ENCODE data around the gene TESPA1.

DNA sequence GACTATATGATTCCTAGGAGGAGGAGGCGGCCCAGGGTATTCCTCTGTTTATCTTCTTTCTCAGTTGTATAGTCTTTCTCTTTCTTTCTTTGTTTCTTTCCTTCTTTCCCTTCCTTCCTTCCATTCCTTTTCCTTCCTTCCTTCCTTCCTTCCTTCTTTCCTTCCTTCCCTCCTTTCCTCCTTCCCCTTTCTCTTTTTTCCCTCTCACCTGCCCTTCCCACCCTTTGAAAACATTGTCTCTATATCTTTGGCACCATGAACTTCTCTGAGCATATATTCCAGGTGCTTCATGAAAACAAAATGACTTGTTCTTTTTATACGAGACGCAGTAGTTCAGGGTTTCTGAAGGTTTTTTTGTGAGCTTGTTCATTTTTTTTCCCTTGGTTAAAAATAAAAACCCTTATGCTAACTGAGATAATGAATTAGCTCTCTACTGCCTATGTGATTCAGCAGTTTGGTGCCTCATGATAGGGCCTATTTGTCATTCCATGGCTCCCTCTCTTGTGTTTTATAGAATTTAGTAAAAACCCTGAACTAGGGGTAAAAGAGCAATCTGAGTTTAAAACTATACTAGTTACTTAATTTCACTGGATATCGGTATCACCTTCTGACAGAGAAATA is 3.2 kb upstream of the TESPA1 start:
- TF ChIP-seq, protein P1, sequence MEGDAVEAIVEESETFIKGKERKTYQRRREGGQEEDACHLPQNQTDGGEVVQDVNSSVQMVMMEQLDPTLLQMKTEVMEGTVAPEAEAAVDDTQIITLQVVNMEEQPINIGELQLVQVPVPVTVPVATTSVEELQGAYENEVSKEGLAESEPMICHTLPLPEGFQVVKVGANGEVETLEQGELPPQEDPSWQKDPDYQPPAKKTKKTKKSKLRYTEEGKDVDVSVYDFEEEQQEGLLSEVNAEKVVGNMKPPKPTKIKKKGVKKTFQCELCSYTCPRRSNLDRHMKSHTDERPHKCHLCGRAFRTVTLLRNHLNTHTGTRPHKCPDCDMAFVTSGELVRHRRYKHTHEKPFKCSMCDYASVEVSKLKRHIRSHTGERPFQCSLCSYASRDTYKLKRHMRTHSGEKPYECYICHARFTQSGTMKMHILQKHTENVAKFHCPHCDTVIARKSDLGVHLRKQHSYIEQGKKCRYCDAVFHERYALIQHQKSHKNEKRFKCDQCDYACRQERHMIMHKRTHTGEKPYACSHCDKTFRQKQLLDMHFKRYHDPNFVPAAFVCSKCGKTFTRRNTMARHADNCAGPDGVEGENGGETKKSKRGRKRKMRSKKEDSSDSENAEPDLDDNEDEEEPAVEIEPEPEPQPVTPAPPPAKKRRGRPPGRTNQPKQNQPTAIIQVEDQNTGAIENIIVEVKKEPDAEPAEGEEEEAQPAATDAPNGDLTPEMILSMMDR (IDR thresholded peaks at IDR 0.05; ENCODE audit: poor library complexity, severe bottlenecking): no peak
- TF ChIP-seq POLR2AphosphoS5 (IDR thresholded peaks at IDR 0.05) (no peak), MXI1 (conservative IDR thresholded peaks at IDR 0.05; ENCODE audit: poor library complexity, severe bottlenecking) (no peak), RAD21 (conservative IDR thresholded peaks at IDR 0.05) (no peak), EZH2 (IDR thresholded peaks at IDR 0.05; ENCODE audit: borderline replicate concordance, insufficient read depth, low read length, poor library complexity, severe bottlenecking) (no peak)

Measured in neural cell (in vitro differentiated cells).